ENCODE data around the gene AKAP7. TPM values are rescaled to one million over a fixed set of nuclear protein-coding genes. Genes with fewer than 3 reads are reported as not detected.

The AKAP7 gene
- polyA plus RNA-seq, 1 donor = 53.1 TPM

DNA sequence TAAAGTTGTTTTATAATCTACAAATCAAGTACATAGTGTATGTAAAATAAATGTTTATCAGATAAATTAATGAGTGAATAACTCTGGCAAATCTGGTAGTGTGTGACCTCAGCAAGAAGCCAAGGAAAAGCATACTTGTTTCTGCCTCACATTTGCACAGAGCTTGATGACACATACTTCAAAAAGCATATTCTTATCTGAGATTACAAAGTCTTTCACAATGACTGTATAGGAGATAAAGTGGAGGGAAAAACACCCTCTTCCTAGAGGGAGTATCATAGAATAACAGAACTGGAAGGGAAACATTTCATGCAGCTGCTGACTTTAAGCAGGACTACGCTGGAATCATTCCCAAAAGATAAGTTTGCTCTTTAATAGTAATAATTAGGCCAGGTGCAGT lies 28.1 kb upstream of the AKAP7 start:
- peak; percentile 56 to 74 for DNase-seq
- no peak overlapping the region for H3K4me3 ChIP-seq (ENCODE audit: low read length)
- no peaks in the 10 kb centered on the region for H3K27me3 ChIP-seq (ENCODE audit: control insufficient read depth, insufficient read depth, low read length)
- WGBS (ENCODE audit: insufficient coverage, low lambda C conversion rate) = no CpG with 5 or more reads among the region's 1 CpG
- H3K4me1 ChIP-seq (ENCODE audit: control insufficient read depth, insufficient read depth, low read length) = peaks cover 27% of the 10 kb centered on the region
- H3K9me3 ChIP-seq (ENCODE audit: control insufficient read depth, low read depth, low read length) = no peaks in the 10 kb centered on the region
- no peaks in the 10 kb centered on the region for H3K36me3 ChIP-seq (ENCODE audit: control insufficient read depth, insufficient read depth, low read length)
- H3K27ac ChIP-seq (ENCODE audit: low read length) = peak overlapping the region; percentile 34

DNA sequence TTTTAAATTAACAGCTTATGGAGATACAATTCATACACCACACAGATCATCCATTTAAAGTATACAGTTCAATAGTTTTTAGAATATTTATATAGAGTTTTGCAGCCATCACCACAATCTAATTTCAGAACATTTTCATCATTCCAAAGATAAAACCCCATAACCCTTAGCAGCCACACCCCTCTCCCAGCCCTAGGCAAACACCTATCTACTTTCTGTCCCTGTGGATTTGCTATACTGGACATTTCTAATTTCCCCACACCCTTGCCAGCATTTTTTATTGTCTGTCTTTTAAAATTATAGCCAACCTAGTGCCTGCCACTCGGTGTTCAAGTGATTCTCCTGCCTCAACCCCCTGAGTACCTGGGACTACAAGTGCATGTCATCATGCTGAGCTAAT lies 23.0 kb upstream of the AKAP7 start:
- no CpG with 5 or more reads among the region's 1 CpG for WGBS (ENCODE audit: insufficient coverage, low lambda C conversion rate)
- DNase-seq = no peak
- H3K27me3 ChIP-seq (ENCODE audit: control insufficient read depth, insufficient read depth, low read length) = no peaks in the 10 kb centered on the region
- H3K9me3 ChIP-seq (ENCODE audit: control insufficient read depth, low read depth, low read length) = no peaks in the 10 kb centered on the region
- no peak overlapping the region for H3K27ac ChIP-seq (ENCODE audit: low read length)
- peaks cover 2% of the 10 kb centered on the region for H3K4me1 ChIP-seq (ENCODE audit: control insufficient read depth, insufficient read depth, low read length)
- no peak overlapping the region for H3K4me3 ChIP-seq (ENCODE audit: low read length)
- no peaks in the 10 kb centered on the region for H3K36me3 ChIP-seq (ENCODE audit: control insufficient read depth, insufficient read depth, low read length)

DNA sequence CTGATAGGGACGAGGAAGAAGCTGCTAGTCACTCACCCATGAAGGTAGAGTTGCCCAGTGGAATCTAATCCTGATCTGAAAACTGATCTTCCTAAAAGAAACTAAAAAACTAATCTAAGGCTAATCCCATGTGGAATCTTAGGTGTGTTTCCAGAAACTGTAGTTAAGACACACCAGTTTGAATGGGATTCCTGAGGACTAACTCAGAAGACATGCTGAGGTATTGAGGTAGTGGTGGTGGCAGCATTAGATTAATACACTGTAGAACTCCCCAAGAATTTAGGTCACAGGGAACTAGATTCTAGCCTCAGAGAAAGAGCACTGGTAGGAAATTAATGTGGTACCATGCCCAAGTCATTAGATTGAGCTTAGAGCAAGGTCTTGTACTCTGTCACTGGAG lies 19.6 kb upstream of the AKAP7 start:
- Histone ChIP-seq H3K4me1 (ENCODE audit: control insufficient read depth, insufficient read depth, low read length) (peaks cover 2% of the 10 kb centered on the region), H3K27me3 (ENCODE audit: control insufficient read depth, insufficient read depth, low read length) (no peaks in the 10 kb centered on the region), H3K4me3 (ENCODE audit: low read length) (no peak overlapping the region), H3K9me3 (ENCODE audit: control insufficient read depth, low read depth, low read length) (no peaks in the 10 kb centered on the region), H3K36me3 (ENCODE audit: control insufficient read depth, insufficient read depth, low read length) (no peaks in the 10 kb centered on the region), H3K27ac (ENCODE audit: low read length) (no peak overlapping the region)
- no CpG with 5 or more reads among the region's 1 CpG for WGBS (ENCODE audit: insufficient coverage, low lambda C conversion rate)
- no peak for DNase-seq

- Histone ChIP-seq H3K27ac (ENCODE audit: low read length) (no peak overlapping the region), H3K9me3 (ENCODE audit: control insufficient read depth, low read depth, low read length) (no peaks in the 10 kb centered on the region), H3K36me3 (ENCODE audit: control insufficient read depth, insufficient read depth, low read length) (no peaks in the 10 kb centered on the region), H3K27me3 (ENCODE audit: control insufficient read depth, insufficient read depth, low read length) (no peaks in the 10 kb centered on the region), H3K4me3 (ENCODE audit: low read length) (no peak overlapping the region), H3K4me1 (ENCODE audit: control insufficient read depth, insufficient read depth, low read length) (peaks cover 2% of the 10 kb centered on the region)
- WGBS (ENCODE audit: insufficient coverage, low lambda C conversion rate) = no CpG with 5 or more reads among the region's 2 CpGs
- no peak for DNase-seq
Measured at GRCh38 chr6:131116321-131116720, 18.9 kb upstream of the AKAP7 start.

DNA sequence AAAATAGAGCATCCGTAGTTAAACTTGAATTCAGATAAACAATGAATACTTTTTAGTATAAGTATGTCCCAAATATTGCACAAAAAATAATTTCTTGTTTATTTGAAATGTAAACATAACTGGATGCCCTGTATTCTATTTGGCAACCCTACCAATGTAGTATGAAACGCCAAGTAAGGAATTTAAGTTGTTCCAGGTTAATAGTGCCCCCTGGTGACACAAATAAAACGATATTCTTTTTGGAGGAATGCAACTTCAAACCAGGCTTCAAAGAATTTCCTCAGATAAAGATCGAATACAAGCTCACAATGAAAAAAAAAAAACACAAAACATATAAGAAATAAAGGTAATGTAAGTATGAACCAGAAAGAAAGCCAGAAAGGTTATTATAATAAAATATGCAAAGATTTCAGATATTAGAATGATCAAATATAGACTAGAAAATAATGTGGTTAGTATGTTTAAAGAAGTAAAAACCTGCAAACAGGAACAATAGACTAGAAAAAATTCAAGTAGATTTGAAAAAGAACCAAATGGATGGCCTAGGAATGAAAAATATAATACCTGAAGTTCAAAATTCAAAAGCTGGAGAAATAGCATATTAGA lies 18.4 kb upstream of the AKAP7 start:
- DNase-seq = peak; percentile 30 to 31
- 77% methylated on average over 3 of the region's 4 CpGs for WGBS (ENCODE audit: insufficient coverage, low lambda C conversion rate)

DNA sequence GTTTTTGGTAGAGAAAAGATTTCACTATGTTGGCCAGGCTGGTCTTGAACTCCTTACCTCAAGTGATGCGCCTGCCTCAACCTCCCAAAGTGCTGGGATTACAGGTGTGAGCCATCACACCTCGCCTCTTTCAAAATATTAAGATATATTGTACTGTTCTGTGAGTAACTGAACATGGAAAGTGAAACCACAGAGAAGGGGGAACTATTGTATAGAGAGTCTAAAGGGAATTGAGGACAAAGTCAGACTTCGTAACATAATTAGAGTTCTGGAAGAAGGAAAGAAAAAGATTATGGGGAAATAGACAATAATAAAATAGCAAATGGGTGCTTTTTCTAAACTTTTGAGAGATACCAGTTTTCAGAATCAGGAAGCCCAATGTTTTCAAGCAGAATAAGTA lies 17.4 kb upstream of the AKAP7 start:
- Histone ChIP-seq H3K27ac (ENCODE audit: low read length) (no peak overlapping the region), H3K4me1 (ENCODE audit: control insufficient read depth, insufficient read depth, low read length) (no peaks in the 10 kb centered on the region), H3K27me3 (ENCODE audit: control insufficient read depth, insufficient read depth, low read length) (no peaks in the 10 kb centered on the region), H3K9me3 (ENCODE audit: control insufficient read depth, low read depth, low read length) (no peaks in the 10 kb centered on the region), H3K4me3 (ENCODE audit: low read length) (no peak overlapping the region), H3K36me3 (ENCODE audit: control insufficient read depth, insufficient read depth, low read length) (no peaks in the 10 kb centered on the region)
- 63% methylated on average over 2 of the region's 3 CpGs for WGBS (ENCODE audit: insufficient coverage, low lambda C conversion rate)
- peak in 1 of 2 donors; percentile 35 for DNase-seq

More for the DNA sequence above, 18.4 kb upstream of the AKAP7 start:
- H3K4me3 ChIP-seq (ENCODE audit: low read length) = no peak overlapping the region
- no peak overlapping the region for H3K27ac ChIP-seq (ENCODE audit: low read length)
- H3K4me1 ChIP-seq (ENCODE audit: control insufficient read depth, insufficient read depth, low read length) = peaks cover 2% of the 10 kb centered on the region
- H3K27me3 ChIP-seq (ENCODE audit: control insufficient read depth, insufficient read depth, low read length) = no peaks in the 10 kb centered on the region
- no peaks in the 10 kb centered on the region for H3K36me3 ChIP-seq (ENCODE audit: control insufficient read depth, insufficient read depth, low read length)
- H3K9me3 ChIP-seq (ENCODE audit: control insufficient read depth, low read depth, low read length) = no peaks in the 10 kb centered on the region

- no peak overlapping the region for H3K4me3 ChIP-seq (ENCODE audit: low read length)
- H3K27ac ChIP-seq (ENCODE audit: low read length) = no peak overlapping the region
- WGBS (ENCODE audit: insufficient coverage, low lambda C conversion rate) = 75% methylated on average over 2 of the region's 3 CpGs
- H3K9me3 ChIP-seq (ENCODE audit: control insufficient read depth, low read depth, low read length) = no peaks in the 10 kb centered on the region
- H3K27me3 ChIP-seq (ENCODE audit: control insufficient read depth, insufficient read depth, low read length) = no peaks in the 10 kb centered on the region
- DNase-seq = no peak
- H3K4me1 ChIP-seq (ENCODE audit: control insufficient read depth, insufficient read depth, low read length) = no peaks in the 10 kb centered on the region
- no peaks in the 10 kb centered on the region for H3K36me3 ChIP-seq (ENCODE audit: control insufficient read depth, insufficient read depth, low read length)
Measured at GRCh38 chr6:131122007-131122406, 13.3 kb upstream of the AKAP7 start.

DNA sequence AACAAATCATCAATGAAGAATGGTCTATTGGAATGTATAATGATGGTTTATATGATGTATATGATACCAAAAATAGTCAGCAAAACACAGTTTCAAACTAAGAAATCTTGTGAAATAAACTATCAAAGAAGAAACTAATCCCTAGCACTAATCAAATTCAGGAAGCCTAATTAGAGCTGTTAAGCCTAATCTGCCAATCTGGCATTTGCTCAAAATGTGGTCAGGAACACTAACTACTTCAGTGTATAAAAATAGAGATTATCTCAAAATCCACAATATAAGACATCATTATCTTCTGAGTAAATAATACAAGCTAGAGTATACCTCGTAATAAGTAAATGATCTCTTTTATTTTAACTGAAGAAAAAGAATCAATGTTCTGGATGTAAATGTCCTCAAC lies 12.8 kb upstream of the AKAP7 start:
- no peaks in the 10 kb centered on the region for H3K4me1 ChIP-seq (ENCODE audit: control insufficient read depth, insufficient read depth, low read length)
- WGBS (ENCODE audit: insufficient coverage, low lambda C conversion rate) = 63% methylated on average over 1 of the region's 1 CpG
- no peak overlapping the region for H3K27ac ChIP-seq (ENCODE audit: low read length)
- H3K36me3 ChIP-seq (ENCODE audit: control insufficient read depth, insufficient read depth, low read length) = no peaks in the 10 kb centered on the region
- no peak overlapping the region for H3K4me3 ChIP-seq (ENCODE audit: low read length)
- H3K27me3 ChIP-seq (ENCODE audit: control insufficient read depth, insufficient read depth, low read length) = no peaks in the 10 kb centered on the region
- H3K9me3 ChIP-seq (ENCODE audit: control insufficient read depth, low read depth, low read length) = no peaks in the 10 kb centered on the region
- no peak for DNase-seq

GRCh38 chr6:131124336-131125071 lies 10.8 kb upstream of the AKAP7 start:
- WGBS (ENCODE audit: insufficient coverage, low lambda C conversion rate) = no CpG with 5 or more reads among the region's 3 CpGs
- no peak for DNase-seq
- H3K27ac ChIP-seq (ENCODE audit: low read length) = no peak overlapping the region
- H3K27me3 ChIP-seq (ENCODE audit: control insufficient read depth, insufficient read depth, low read length) = no peaks in the 10 kb centered on the region
- H3K36me3 ChIP-seq (ENCODE audit: control insufficient read depth, insufficient read depth, low read length) = no peaks in the 10 kb centered on the region
- H3K4me3 ChIP-seq (ENCODE audit: low read length) = no peak overlapping the region
- no peaks in the 10 kb centered on the region for H3K4me1 ChIP-seq (ENCODE audit: control insufficient read depth, insufficient read depth, low read length)
- H3K9me3 ChIP-seq (ENCODE audit: control insufficient read depth, low read depth, low read length) = no peaks in the 10 kb centered on the region

- no peak overlapping the region for H3K4me3 ChIP-seq (ENCODE audit: low read length)
- H3K27me3 ChIP-seq (ENCODE audit: control insufficient read depth, insufficient read depth, low read length) = no peaks in the 10 kb centered on the region
- no peaks in the 10 kb centered on the region for H3K36me3 ChIP-seq (ENCODE audit: control insufficient read depth, insufficient read depth, low read length)
- DNase-seq = no peak
- H3K9me3 ChIP-seq (ENCODE audit: control insufficient read depth, low read depth, low read length) = no peaks in the 10 kb centered on the region
- no peak overlapping the region for H3K27ac ChIP-seq (ENCODE audit: low read length)
- H3K4me1 ChIP-seq (ENCODE audit: control insufficient read depth, insufficient read depth, low read length) = no peaks in the 10 kb centered on the region
- 83% methylated on average over 1 of the region's 1 CpG for WGBS (ENCODE audit: insufficient coverage, low lambda C conversion rate)
Measured at GRCh38 chr6:131125431-131125830, 9.8 kb upstream of the AKAP7 start.

Data from large intestine (tissue), 3 donors.